H1 (cell line): Measurements from ENCODE around the gene IPO13. TPM values are rescaled to one million over a fixed set of nuclear protein-coding genes. Genes with fewer than 3 reads are reported as not detected.

ENCODE experiments used
- BACH1 ChIP-seq: IDR thresholded peaks from 2 replicates; pipeline ENCODE4 v1.6.1; 2012; ENCODE audit warnings: low read length, improper control_type of control experiment
- CHD7 ChIP-seq: fragments of 300-600 bp; sonication (generic); IDR thresholded peaks from 2 replicates; pipeline ENCODE4 v1.7.1; 2012; ENCODE audit warnings: low read length, moderate library complexity, mild to moderate bottlenecking, inconsistent platforms; ENCODE audit not compliant: insufficient replicate concordance
- HDAC6 ChIP-seq: IDR thresholded peaks from one replicate; pipeline ENCODE4 v1.7.1; 2012; ENCODE audit warnings: low read depth, mild to moderate bottlenecking, inconsistent platforms, low read length, moderate library complexity
- POLR2AphosphoS5 ChIP-seq: IDR thresholded peaks from 2 replicates; pipeline ENCODE4 v1.6.1; 2011; ENCODE audit warnings: low read depth, low read length
- RNF2 ChIP-seq: fragments of 200-900, 300-1000 bp; sonication (generic); IDR thresholded peaks from 2 replicates; pipeline ENCODE4 v1.7.1; 2016; ENCODE audit warnings: borderline replicate concordance, low read depth, mild to moderate bottlenecking, antibody characterized with exemption, low read length; ENCODE audit not compliant: poor library complexity, severe bottlenecking; ENCODE audit errors: missing control alignments
- SIN3A ChIP-seq, 2 experiments: IDR thresholded peaks in 1 of 2; conservative IDR thresholded peaks in 1 of 2; 2 replicates each; pipeline ENCODE4 v1.6.1; 2011 to 2012; ENCODE audit warnings: low read length in 2 of 2, improper control_type of control experiment in 1 of 2, low read depth in 1 of 2, mild to moderate bottlenecking in 1 of 2
- SP1 ChIP-seq: IDR thresholded peaks from 2 replicates; pipeline ENCODE4 v1.6.1; 2011; ENCODE audit warnings: low read depth, low read length
- polyA plus RNA-seq, 7 experiments: library from polyadenylated mRNA; depleted of rRNA in 3 of 7; stranded (reverse) in 5 of 7; unstranded in 2 of 7; fragments of >200 nt in 5 of 7; fragments of 200-250 nt in 2 of 7; gene quantifications; 1 replicate in 5 of 7; 2 replicates in 1 of 7; 4 replicates in 1 of 7; pipeline versions ENCODE4 v1.2.1 to v1.2.3, GENCODE V29; 2011 to 2013; ENCODE audit warnings: missing spikeins in 2 of 7, mixed read lengths in 2 of 7
- total RNA-seq: library from RNA; stranded (reverse); fragmentation: NEBNext Ultra II Directional; extraction: Animal tissue kit (Norgen Biotek cat#: 25700); gene quantifications from 2 replicates; pipeline ENCODE4 v1.2.1, GENCODE V29; 2021

IPO13 gene
- total and polyA plus RNA-seq, 2 of the 8 experiments (the other 6 are each of a cell fraction or from before 2014, with no cell fraction given): 23.0 to 27.0 TPM

- TF ChIP-seq CHD7 (no peak), SIN3A (conservative IDR thresholded peaks at IDR 0.05 in 1 of 2, IDR thresholded peaks at IDR 0.05 in 1 of 2; ENCODE audit: low read depth in 1 of 2, low read length in 2 of 2) (no peak), SP1 (no peak), POLR2AphosphoS5 (no peak), BACH1 (no peak), RNF2 (no peak), HDAC6 (no peak)
Observed at GRCh38 chr1:44008259-44008658, 61.5 kb downstream of the IPO13 start (continued).
